K562 (cell line): Measurements from ENCODE around the gene HOXB7. TPM values are rescaled to one million over a fixed set of nuclear protein-coding genes. Genes with fewer than 3 reads are reported as not detected.
A peak's percentile ranks its signal among the peaks of the same experiment; 100 is the strongest.

Experiments used
- ARID2 ChIP-seq: fragments of 450-650 bp; IDR thresholded peaks from 2 replicates; pipeline ENCODE4 v1.6.1; 2017; ENCODE audit warnings: antibody characterized with exemption, mild to moderate bottlenecking
- ELF4 ChIP-seq: fragments of 450-650 bp; formaldehyde crosslinking; IDR thresholded peaks from 2 replicates; pipeline ENCODE4 v1.4.0; 2022; ENCODE audit warnings: missing genetic modification characterization
- HDAC3 ChIP-seq: fragments of 450-650 bp; IDR thresholded peaks from 2 replicates; pipeline ENCODE4 v1.6.1; 2018; ENCODE audit warnings: borderline replicate concordance, mild to moderate bottlenecking, moderate library complexity; ENCODE audit not compliant: partially characterized antibody
- HMGN3 ChIP-seq: IDR thresholded peaks from 2 replicates; pipeline ENCODE4 v1.6.1; 2011; ENCODE audit warnings: borderline replicate concordance, low read depth, mild to moderate bottlenecking, mixed read lengths, low read length; ENCODE audit not compliant: insufficient read length; ENCODE audit errors: extremely low read depth
- HNRNPLL ChIP-seq: fragments of 200-400 bp; formaldehyde crosslinking; IDR thresholded peaks from 2 replicates; pipeline ENCODE4 v1.6.1; 2017; ENCODE audit warnings: low read length, low read depth, mild to moderate bottlenecking; ENCODE audit not compliant: poor library complexity, severe bottlenecking
- MTA1 ChIP-seq: fragments of 450-650 bp; IDR thresholded peaks from 2 replicates; pipeline ENCODE4 v1.6.1; 2017; ENCODE audit warnings: borderline replicate concordance
- MYNN ChIP-seq, 2 experiments: sonication (generic); formaldehyde crosslinking in 1 of 2; IDR thresholded peaks; 2 replicates each; pipeline versions ENCODE4 v1.5.0 to v1.6.1; 2016 to 2020; ENCODE audit warnings: antibody characterized with exemption in 1 of 2, missing genetic modification reagents in 1 of 2
- NEUROD1 ChIP-seq: fragments of 150-350 bp; IDR thresholded peaks from 2 replicates; pipeline ENCODE4 v1.6.1; 2014; ENCODE audit warnings: borderline replicate concordance, low read length, low read depth; ENCODE audit not compliant: partially characterized antibody
- NFXL1 ChIP-seq: fragments of 450-650 bp; formaldehyde crosslinking; IDR thresholded peaks from 2 replicates; pipeline ENCODE4 v1.4.0; 2021; ENCODE audit warnings: mild to moderate bottlenecking
- SIRT6 ChIP-seq: IDR thresholded peaks from one replicate; pipeline ENCODE4 v1.6.1; 2012; ENCODE audit warnings: low read depth, mild to moderate bottlenecking, control low read depth, inconsistent platforms, low read length, moderate library complexity
- TOE1 ChIP-seq, 2 experiments: fragments of 450-650 bp in 1 of 2; sonication (generic) in 1 of 2; formaldehyde crosslinking in 1 of 2; IDR thresholded peaks; 2 replicates each; pipeline versions ENCODE4 v1.7.1 to v1.8.0; 2016 to 2022; ENCODE audit warnings: borderline replicate concordance in 2 of 2, mild to moderate bottlenecking in 2 of 2, antibody characterized with exemption in 1 of 2, inconsistent platforms in 1 of 2, low read depth in 1 of 2, missing genetic modification reagents in 1 of 2, moderate library complexity in 1 of 2
- TRIM24 ChIP-seq, 2 experiments: fragments of 450-650 bp; IDR thresholded peaks; 2 replicates each; pipeline ENCODE4 v1.6.1; 2016
- TRIM28 ChIP-seq: fragments of 450-650 bp; IDR thresholded peaks from 2 replicates; pipeline ENCODE4 v1.6.1; 2017
- USF2 ChIP-seq: sonication (generic); formaldehyde crosslinking; IDR thresholded peaks from 2 replicates; pipeline ENCODE4 v1.5.0; 2020; ENCODE audit warnings: missing genetic modification reagents
- ZBTB7A ChIP-seq: IDR thresholded peaks from 2 replicates; pipeline ENCODE4 v1.6.1; 2011; ENCODE audit warnings: low read depth, mild to moderate bottlenecking, low read length, moderate library complexity, borderline replicate concordance; ENCODE audit not compliant: control insufficient read depth
- ZC3H11A ChIP-seq: IDR thresholded peaks from 2 replicates; pipeline ENCODE4 v1.6.1; 2012; ENCODE audit warnings: low read depth, low read length, improper control_type of control experiment
- ZNF239 ChIP-seq: fragments of 250-450 bp; sonication (Bioruptor Pico); IDR thresholded peaks from 2 replicates; pipeline ENCODE4 v1.4.0; 2020; ENCODE audit warnings: mild to moderate bottlenecking
- ZNF324 ChIP-seq: fragments of 250-450 bp; sonication (Bioruptor Pico); IDR thresholded peaks from 2 replicates; pipeline ENCODE4 v1.4.0; 2020; ENCODE audit warnings: mild to moderate bottlenecking
- ZNF436 ChIP-seq: fragments of 250-450, 450-650 bp; sonication (Bioruptor Pico); formaldehyde crosslinking; IDR thresholded peaks from 2 replicates; pipeline ENCODE4 v1.7.0; 2020; ENCODE audit warnings: mild to moderate bottlenecking
- ZNF785 ChIP-seq: fragments of 250-450 bp; sonication (Bioruptor Pico); IDR thresholded peaks from 2 replicates; pipeline ENCODE4 v1.4.0; 2020; ENCODE audit warnings: mild to moderate bottlenecking
- polyA plus RNA-seq, 8 experiments: library from polyadenylated mRNA; depleted of rRNA in 4 of 8; stranded (reverse) in 5 of 8; unstranded in 3 of 8; fragments of >200 nt; fragmentation: Nextera tagmentation in 2 of 8; fragmentation: Illumina TruSeq in 1 of 8; extraction: Ambion mirVana in 2 of 8; extraction: Trizol in 1 of 8; gene quantifications; 2 replicates each; pipeline versions ENCODE4 v1.2.1 to v1.2.3, GENCODE V29; 2011 to 2014; ENCODE audit warnings: inconsistent platforms in 1 of 8, missing spikeins in 1 of 8
- total RNA-seq, 7 experiments: library from RNA; depleted of rRNA in 6 of 7; stranded (reverse); fragments of >200 nt in 6 of 7; fragmentation: Illumina TruSeq in 2 of 7; extraction: Trizol in 2 of 7; gene quantifications; 2 replicates each; pipeline versions ENCODE4 v1.2.1 to v1.2.3, GENCODE V29; 2011 to 2021; ENCODE audit warnings: low replicate concordance in 1 of 7
- TF ChIP-seq, protein P1 (sequence below), 3 experiments: IDR thresholded peaks in 2 of 3; conservative IDR thresholded peaks in 1 of 3; 2 replicates each; pipeline ENCODE4 v1.5.1; 2011 to 2012; ENCODE audit warnings: low read length in 3 of 3, mild to moderate bottlenecking in 3 of 3, control low read depth in 2 of 3, improper control_type of control experiment in 1 of 3, inconsistent platforms in 1 of 3, low read depth in 1 of 3, mixed read lengths in 1 of 3, moderate library complexity in 1 of 3; ENCODE audit not compliant: insufficient read depth in 2 of 3
- TF ChIP-seq, protein P2 (sequence below): fragments of 450-650 bp; IDR thresholded peaks from 2 replicates; pipeline ENCODE4 v1.6.1; 2014; ENCODE audit warnings: low read depth, mild to moderate bottlenecking, moderate library complexity, borderline replicate concordance

Gene HOXB7
- total and polyA plus RNA-seq, 9 of the 15 experiments (the other 6 are each of a cell fraction or from before 2014, with no cell fraction given): 5.5 to 16.7 (median 8.3) TPM

GRCh38 chr17:48618256-48618896, 7.6 kb upstream of the HOXB7 start (continued):
- TF ChIP-seq TOE1 (IDR thresholded peaks at IDR 0.05; ENCODE audit: borderline replicate concordance) (0 out of 2 replicates have a peak, but pooled peaks have one; percentile 51), TOE1 (CRISPR knock-in tag; IDR thresholded peaks at IDR 0.05; ENCODE audit: borderline replicate concordance, low read depth) (no peak), USF2 (CRISPR knock-in tag) (no peak), MYNN (IDR thresholded peaks at IDR 0.05) (no peak), MYNN (CRISPR knock-in tag; IDR thresholded peaks at IDR 0.05) (no peak), ZC3H11A (no peak), ELF4 (no peak), TRIM28 (no peak), HDAC3 (no peak), HMGN3 (no peak), HNRNPLL (peak; percentile 83), ZNF239 (CRISPR knock-in tag) (no peak), NEUROD1 (no peak), ZNF436 (no peak), NFXL1 (CRISPR knock-in tag) (no peak), TRIM24 (IDR thresholded peaks at IDR 0.05) (no peak), ARID2 (peak; percentile 81; the same call in 1 of the 2 replicates), ZNF324 (CRISPR knock-in tag) (no peak), ZNF785 (CRISPR knock-in tag) (no peak), SIRT6 (no peak), MTA1 (no peak), ZBTB7A (0 out of 2 replicates have a peak, but pooled peaks have one; percentile 6)
- TF ChIP-seq, protein P1, sequence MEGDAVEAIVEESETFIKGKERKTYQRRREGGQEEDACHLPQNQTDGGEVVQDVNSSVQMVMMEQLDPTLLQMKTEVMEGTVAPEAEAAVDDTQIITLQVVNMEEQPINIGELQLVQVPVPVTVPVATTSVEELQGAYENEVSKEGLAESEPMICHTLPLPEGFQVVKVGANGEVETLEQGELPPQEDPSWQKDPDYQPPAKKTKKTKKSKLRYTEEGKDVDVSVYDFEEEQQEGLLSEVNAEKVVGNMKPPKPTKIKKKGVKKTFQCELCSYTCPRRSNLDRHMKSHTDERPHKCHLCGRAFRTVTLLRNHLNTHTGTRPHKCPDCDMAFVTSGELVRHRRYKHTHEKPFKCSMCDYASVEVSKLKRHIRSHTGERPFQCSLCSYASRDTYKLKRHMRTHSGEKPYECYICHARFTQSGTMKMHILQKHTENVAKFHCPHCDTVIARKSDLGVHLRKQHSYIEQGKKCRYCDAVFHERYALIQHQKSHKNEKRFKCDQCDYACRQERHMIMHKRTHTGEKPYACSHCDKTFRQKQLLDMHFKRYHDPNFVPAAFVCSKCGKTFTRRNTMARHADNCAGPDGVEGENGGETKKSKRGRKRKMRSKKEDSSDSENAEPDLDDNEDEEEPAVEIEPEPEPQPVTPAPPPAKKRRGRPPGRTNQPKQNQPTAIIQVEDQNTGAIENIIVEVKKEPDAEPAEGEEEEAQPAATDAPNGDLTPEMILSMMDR (IDR thresholded peaks at IDR 0.05 in 2 of 3, conservative IDR thresholded peaks at IDR 0.05 in 1 of 3; ENCODE audit: insufficient read depth in 2 of 3, low read depth in 1 of 3, low read length in 3 of 3): peak; percentile 96 to 97 (median 96)
- TF ChIP-seq, protein P2, sequence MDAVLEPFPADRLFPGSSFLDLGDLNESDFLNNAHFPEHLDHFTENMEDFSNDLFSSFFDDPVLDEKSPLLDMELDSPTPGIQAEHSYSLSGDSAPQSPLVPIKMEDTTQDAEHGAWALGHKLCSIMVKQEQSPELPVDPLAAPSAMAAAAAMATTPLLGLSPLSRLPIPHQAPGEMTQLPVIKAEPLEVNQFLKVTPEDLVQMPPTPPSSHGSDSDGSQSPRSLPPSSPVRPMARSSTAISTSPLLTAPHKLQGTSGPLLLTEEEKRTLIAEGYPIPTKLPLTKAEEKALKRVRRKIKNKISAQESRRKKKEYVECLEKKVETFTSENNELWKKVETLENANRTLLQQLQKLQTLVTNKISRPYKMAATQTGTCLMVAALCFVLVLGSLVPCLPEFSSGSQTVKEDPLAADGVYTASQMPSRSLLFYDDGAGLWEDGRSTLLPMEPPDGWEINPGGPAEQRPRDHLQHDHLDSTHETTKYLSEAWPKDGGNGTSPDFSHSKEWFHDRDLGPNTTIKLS: no peak
